Large intestine (tissue), 12 donors: ENCODE measurements around the gene CHM. TPM values are rescaled to one million over a fixed set of nuclear protein-coding genes. Genes with fewer than 3 reads are reported as not detected.
A peak's percentile ranks its signal among the peaks of the same experiment; 100 is the strongest.

Experiments
- DNase-seq, 2 donors: peaks; one replicate each; pipeline versions ENCODE4 v3.0.0 to v3.0.0-alpha.2; 2013
- H3K27ac ChIP-seq: one replicate; pipeline ENCODE4 v1.5.1; 2013; ENCODE audit warnings: low read length
- H3K27me3 ChIP-seq: 2 replicates; pipeline ENCODE4 v1.6.1; 2013; ENCODE audit warnings: low read length; ENCODE audit not compliant: control insufficient read depth, insufficient read depth
- H3K36me3 ChIP-seq: 2 replicates; pipeline ENCODE4 v1.6.1; 2013; ENCODE audit warnings: low read length; ENCODE audit not compliant: control insufficient read depth, insufficient read depth
- H3K4me1 ChIP-seq: one replicate; pipeline ENCODE4 v1.6.1; 2013; ENCODE audit warnings: low read length; ENCODE audit not compliant: control insufficient read depth, insufficient read depth
- H3K4me3 ChIP-seq: one replicate; pipeline ENCODE4 v1.5.1; 2013; ENCODE audit warnings: low read length
- H3K9me3 ChIP-seq: one replicate; pipeline ENCODE4 v1.6.1; 2013; ENCODE audit warnings: mild to moderate bottlenecking, low read depth, low read length, moderate library complexity; ENCODE audit not compliant: control insufficient read depth
- WGBS: methylation state at CpG from one replicate; pipeline ENCODE4 v1.1.5; 2013; ENCODE audit warnings: low lambda C conversion rate; ENCODE audit not compliant: insufficient coverage; 5-methylcytosine and 5-hydroxymethylcytosine counted together
- long read RNA-seq, 11 donors: transcript quantifications; one replicate each; lab custom pipeline, GENCODE V29; 2026
- polyA plus RNA-seq: library from polyadenylated mRNA; unstranded; fragments of 120-200 nt; gene quantifications from one replicate; pipeline ENCODE4 v1.2.1, GENCODE V29; 2013

CHM gene
- 14.5 TPM for polyA plus RNA-seq
- long read RNA-seq, donor 1, full-length matches to known transcripts: 2 of 2 reads
- long read RNA-seq, donor 1, partial matches to known transcripts: 0 of 2 reads
- long read RNA-seq, donor 1, other reads (novel, unspliced or antisense): 0 of 2 reads
- long read RNA-seq, donor 2, full-length matches to known transcripts: 2 of 2 reads
- long read RNA-seq, donor 2, partial matches to known transcripts: 0 of 2 reads
- long read RNA-seq, donor 2, other reads (novel, unspliced or antisense): 0 of 2 reads
- long read RNA-seq, donor 3, full-length matches to known transcripts: 3 of 3 reads
- long read RNA-seq, donor 3, partial matches to known transcripts: 0 of 3 reads
- long read RNA-seq, donor 3, other reads (novel, unspliced or antisense): 0 of 3 reads
- long read RNA-seq, donor 4: 0 reads
- long read RNA-seq, donor 5: 0 reads
- long read RNA-seq, donor 6, full-length matches to known transcripts: 1 of 1 reads
- long read RNA-seq, donor 6, partial matches to known transcripts: 0 of 1 reads
- long read RNA-seq, donor 6, other reads (novel, unspliced or antisense): 0 of 1 reads
- long read RNA-seq, donor 7: 0 reads
- long read RNA-seq, donor 8, full-length matches to known transcripts: 2 of 2 reads
- long read RNA-seq, donor 8, partial matches to known transcripts: 0 of 2 reads
- long read RNA-seq, donor 8, other reads (novel, unspliced or antisense): 0 of 2 reads
- long read RNA-seq, donor 9, full-length matches to known transcripts: 2 of 2 reads
- long read RNA-seq, donor 9, partial matches to known transcripts: 0 of 2 reads
- long read RNA-seq, donor 9, other reads (novel, unspliced or antisense): 0 of 2 reads
- long read RNA-seq, donor 10, full-length matches to known transcripts: 5 of 5 reads
- long read RNA-seq, donor 10, partial matches to known transcripts: 0 of 5 reads
- long read RNA-seq, donor 10, other reads (novel, unspliced or antisense): 0 of 5 reads
- long read RNA-seq, donor 11, full-length matches to known transcripts: 2 of 2 reads
- long read RNA-seq, donor 11, partial matches to known transcripts: 0 of 2 reads
- long read RNA-seq, donor 11, other reads (novel, unspliced or antisense): 0 of 2 reads

- Histone ChIP-seq H3K36me3 (no peaks in the 10 kb centered on the region), H3K27ac (peak within 1 kb of the TSS; percentile 82), H3K27me3 (no peaks in the 10 kb centered on the region), H3K4me1 (no peaks in the 10 kb centered on the region), H3K9me3 (no peaks in the 10 kb centered on the region), H3K4me3 (peak within 1 kb of the TSS; percentile 60)
- WGBS: no CpG with 5 or more reads among the region's 25 CpGs
- peak; percentile 79 to 89 for DNase-seq
Measured at GRCh38 chrX:86047174-86047935, at the start of gene CHM. Gene CHM, minus strand, starts transcription at chrX:86047558. Its CDS starts 26 bp downstream, at chrX:86047532.

GRCh38 chrX:86078650-86079049, 31.3 kb upstream of the CHM start:
- H3K9me3 ChIP-seq: no peaks in the 10 kb centered on the region
- H3K4me1 ChIP-seq: no peaks in the 10 kb centered on the region
- H3K27me3 ChIP-seq: no peaks in the 10 kb centered on the region
- H3K27ac ChIP-seq: no peak overlapping the region
- no peaks in the 10 kb centered on the region for H3K36me3 ChIP-seq
- no peak for DNase-seq
- no peak overlapping the region for H3K4me3 ChIP-seq
- no CpG with 5 or more reads among the region's 5 CpGs for WGBS

GRCh38 chrX:86066998-86067397, 19.6 kb upstream of the CHM start:
- WGBS: 80% methylated on average over 3 of the region's 4 CpGs
- Histone ChIP-seq H3K36me3 (no peaks in the 10 kb centered on the region), H3K9me3 (no peaks in the 10 kb centered on the region), H3K27me3 (no peaks in the 10 kb centered on the region), H3K4me1 (no peaks in the 10 kb centered on the region), H3K27ac (no peak overlapping the region), H3K4me3 (no peak overlapping the region)
- no peak for DNase-seq

- Histone ChIP-seq H3K4me1 (no peaks in the 10 kb centered on the region), H3K36me3 (no peaks in the 10 kb centered on the region), H3K4me3 (no peak overlapping the region), H3K9me3 (no peaks in the 10 kb centered on the region), H3K27ac (no peak overlapping the region), H3K27me3 (no peaks in the 10 kb centered on the region)
- no CpG with 5 or more reads among the region's 3 CpGs for WGBS
- DNase-seq: no peak
Measured at GRCh38 chrX:86061407-86061806, 14.0 kb upstream of the CHM start.

- Histone ChIP-seq H3K27me3 (no peaks in the 10 kb centered on the region), H3K36me3 (no peaks in the 10 kb centered on the region), H3K9me3 (no peaks in the 10 kb centered on the region), H3K27ac (no peak overlapping the region), H3K4me1 (no peaks in the 10 kb centered on the region), H3K4me3 (no peak overlapping the region)
- DNase-seq: no peak
- WGBS: no CpG with 5 or more reads among the region's 2 CpGs
Measured at GRCh38 chrX:86051741-86052140, 4.4 kb upstream of the CHM start.

- Histone ChIP-seq H3K36me3 (no peaks in the 10 kb centered on the region), H3K27ac (peak overlapping the region; percentile 60), H3K4me1 (no peaks in the 10 kb centered on the region), H3K9me3 (no peaks in the 10 kb centered on the region), H3K27me3 (no peaks in the 10 kb centered on the region), H3K4me3 (peak overlapping the region; percentile 60)
- no CpG with 5 or more reads among the region's 15 CpGs for WGBS
- DNase-seq: no peak
Measured at GRCh38 chrX:86047936-86048280, 550 bp upstream of the CHM start.

GRCh38 chrX:86044216-86044615, 3.1 kb downstream of the CHM start:
- DNase-seq: no peak
- Histone ChIP-seq H3K9me3 (no peaks in the 10 kb centered on the region), H3K27me3 (no peaks in the 10 kb centered on the region), H3K27ac (no peak overlapping the region), H3K4me1 (no peaks in the 10 kb centered on the region), H3K4me3 (no peak overlapping the region), H3K36me3 (no peaks in the 10 kb centered on the region)

GRCh38 chrX:86039625-86040568, 7.5 kb downstream of the CHM start:
- DNase-seq: no peak
- Histone ChIP-seq H3K27me3 (no peaks in the 10 kb centered on the region), H3K36me3 (no peaks in the 10 kb centered on the region), H3K4me1 (no peaks in the 10 kb centered on the region), H3K27ac (no peak overlapping the region), H3K4me3 (no peak overlapping the region), H3K9me3 (no peaks in the 10 kb centered on the region)
- no CpG with 5 or more reads among the region's 21 CpGs for WGBS

- no peaks in the 10 kb centered on the region for H3K36me3 ChIP-seq
- no peak for DNase-seq
- H3K27me3 ChIP-seq: no peaks in the 10 kb centered on the region
- no peaks in the 10 kb centered on the region for H3K4me1 ChIP-seq
- no peaks in the 10 kb centered on the region for H3K9me3 ChIP-seq
- no peak overlapping the region for H3K4me3 ChIP-seq
- no peak overlapping the region for H3K27ac ChIP-seq
Measured at GRCh38 chrX:86033385-86033784, 14.0 kb downstream of the CHM start.
